Activated T-helper 1 cell treated with Interleukin-2 at 50 U/mL for 16 hours (primary cell): ENCODE data around the gene TBXAS1.

Source experiments
- DNase-seq: peaks from one replicate; pipeline ENCODE4 v3.0.0-alpha.2; 2020; ENCODE audit warnings: low read depth

Gene TBXAS1

DNA sequence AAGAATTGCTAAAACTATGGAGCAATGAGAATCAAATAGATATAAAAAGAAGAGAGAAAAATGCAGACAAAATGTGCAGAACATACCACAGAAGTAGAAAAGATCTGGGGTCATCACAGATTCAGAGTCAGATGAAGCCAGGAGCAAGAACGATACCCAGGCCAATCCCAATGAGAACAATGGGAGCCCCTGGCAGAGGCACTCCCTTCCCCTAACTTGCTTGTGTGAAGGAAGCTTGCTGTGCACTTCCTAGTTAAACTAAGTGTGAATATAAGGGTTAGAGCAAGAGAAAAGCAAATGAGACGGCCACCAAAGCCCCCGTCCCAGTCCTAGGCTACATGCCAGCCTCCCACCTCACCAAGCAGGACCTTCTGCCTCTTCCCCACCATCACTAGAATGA is 221.0 kb downstream of the TBXAS1 start:
- no peak for DNase-seq

DNA sequence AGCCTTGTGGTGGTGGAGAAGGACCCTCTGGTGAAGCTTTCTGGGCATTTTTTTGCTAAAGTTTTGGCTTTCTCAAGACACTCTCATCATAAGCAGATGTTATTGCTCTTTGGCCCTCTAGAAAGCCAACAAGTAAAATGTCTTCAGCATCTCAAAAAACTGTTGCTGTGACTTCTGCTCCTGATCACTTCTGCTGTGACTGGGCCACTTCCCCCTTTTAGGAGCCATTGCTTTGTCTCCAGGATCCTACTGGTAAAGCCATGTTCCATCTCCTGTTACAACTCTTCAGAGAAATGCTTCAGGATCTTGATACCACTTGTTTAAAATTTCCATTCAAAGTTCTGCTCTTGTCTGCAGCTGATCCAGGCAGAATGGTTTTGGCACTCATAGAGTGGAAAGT is 222.8 kb downstream of the TBXAS1 start:
- DNase-seq, result no peak

DNA sequence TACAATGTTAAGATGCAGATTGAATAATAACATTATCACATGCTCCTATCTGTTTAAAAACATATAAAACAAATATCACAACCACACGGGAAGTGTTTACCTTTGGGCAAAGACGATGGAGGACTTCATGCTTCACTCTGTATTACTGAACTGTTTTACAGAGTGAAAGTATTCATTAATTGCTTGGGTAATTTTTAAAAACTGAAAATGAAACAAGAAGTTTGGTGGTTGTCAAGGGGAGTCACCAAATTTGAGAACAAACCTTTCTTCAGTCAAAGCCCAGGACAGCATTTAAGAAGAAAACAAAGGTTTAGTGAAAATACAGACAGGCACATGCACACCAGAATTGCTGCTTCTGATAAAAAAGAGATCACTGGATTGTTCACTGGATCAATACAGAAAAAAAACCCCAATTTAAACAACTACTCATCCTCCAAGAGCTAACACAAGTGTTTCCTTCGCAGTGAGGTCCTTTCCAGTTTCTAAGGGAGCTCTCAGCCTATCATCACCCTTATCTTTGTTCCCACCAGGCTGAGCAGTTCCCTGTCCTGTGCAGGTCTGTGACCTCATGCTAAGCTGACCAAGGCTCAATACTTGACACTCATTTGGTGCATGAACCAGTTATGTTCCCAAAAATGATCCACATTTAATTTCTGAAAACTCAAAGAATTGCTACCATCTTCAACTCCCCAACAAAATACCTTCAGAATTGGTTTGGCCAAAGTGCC is 224.9 kb downstream of the TBXAS1 start:
- no peak for DNase-seq

DNA sequence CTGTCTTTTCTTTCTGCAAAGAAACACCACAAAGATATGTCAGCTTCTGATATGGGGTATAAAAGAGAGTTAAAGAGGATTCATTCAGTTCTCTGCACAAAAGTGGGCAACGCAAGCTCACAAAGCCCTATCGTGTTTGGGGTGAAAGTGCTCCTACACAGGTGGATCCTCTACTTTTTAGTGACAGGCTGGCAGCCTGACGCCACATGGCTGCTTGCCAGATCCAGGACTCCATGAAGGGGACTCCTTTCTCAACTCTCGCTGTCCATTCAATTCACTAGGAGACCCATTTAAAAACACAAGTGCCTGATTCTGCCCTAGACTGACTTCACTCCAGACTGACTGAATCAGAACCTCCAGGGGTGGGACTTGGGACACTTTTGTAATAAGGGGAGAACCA is 225.7 kb downstream of the TBXAS1 start:
- no peak for DNase-seq

DNA sequence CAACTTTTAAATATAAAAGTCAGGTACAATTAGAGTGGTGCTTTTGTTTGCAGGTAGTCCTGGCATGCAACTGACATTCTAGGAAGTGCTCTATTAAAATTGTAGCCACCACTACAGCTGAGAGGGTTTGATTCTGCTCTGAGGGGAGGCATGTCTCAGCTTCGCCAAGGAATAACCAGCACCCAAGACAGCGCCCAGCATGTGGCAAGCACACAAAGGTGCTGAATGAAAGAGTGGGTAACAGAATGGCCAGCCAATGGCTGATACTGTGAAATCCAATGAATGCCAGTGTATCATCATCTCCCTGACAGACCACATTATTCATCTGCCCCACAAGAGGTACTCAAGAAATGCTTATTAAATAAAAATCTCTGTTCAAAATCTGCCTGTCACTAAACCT is 226.8 kb downstream of the TBXAS1 start:
- no peak for DNase-seq

DNA sequence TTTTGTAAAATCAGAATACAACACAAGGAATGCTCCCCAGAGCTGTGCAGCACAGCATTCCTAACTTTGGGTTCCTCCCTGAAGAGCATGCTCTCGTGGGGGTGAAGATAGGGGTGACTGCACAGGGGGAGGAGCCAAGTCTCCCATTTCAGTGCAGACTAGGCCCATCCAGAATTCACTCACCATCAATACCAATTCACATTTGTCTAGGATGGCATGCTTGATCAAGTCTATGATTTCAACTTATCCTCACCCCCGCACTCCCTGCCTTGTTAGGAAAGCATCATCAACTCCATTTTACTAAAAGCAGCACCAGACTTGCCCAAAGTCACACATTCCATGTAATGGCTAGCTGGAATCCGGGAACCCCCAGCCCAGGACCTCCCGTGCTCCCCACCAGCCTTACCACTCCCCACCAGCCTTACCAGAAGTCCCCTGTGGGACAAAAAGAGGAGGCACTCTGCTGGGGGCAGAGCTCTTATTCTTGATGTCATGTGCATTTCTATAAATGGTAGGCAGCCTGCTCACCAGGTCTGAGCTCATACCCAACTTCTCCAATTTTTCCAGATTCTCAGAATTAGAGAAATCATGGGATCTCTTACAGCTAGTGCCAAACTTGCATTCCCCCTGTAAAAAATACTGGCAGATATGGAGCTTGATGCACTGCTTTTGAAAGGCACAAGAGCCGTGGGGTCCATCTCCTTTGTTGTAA is 227.5 kb downstream of the TBXAS1 start:
- no peak for DNase-seq

DNA sequence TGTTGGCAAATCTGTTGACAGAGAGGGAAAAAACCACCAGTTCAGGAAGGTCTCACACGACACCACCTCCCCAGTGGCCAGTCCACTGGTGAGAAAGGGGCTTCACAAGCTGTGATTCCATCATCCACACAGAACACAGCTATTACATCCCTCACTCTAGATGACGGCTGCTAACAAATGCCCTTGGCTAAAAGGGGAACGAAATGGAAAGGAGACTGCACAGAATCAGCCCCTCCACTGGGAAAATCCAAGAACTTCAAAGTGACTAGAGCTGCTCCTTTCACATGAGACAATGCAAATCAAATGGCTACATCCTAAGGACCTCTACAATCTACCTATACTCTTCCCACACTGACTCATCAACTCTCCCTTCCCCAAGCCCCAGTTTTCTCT is 228.1 kb downstream of the TBXAS1 start:
- no peak for DNase-seq

DNA sequence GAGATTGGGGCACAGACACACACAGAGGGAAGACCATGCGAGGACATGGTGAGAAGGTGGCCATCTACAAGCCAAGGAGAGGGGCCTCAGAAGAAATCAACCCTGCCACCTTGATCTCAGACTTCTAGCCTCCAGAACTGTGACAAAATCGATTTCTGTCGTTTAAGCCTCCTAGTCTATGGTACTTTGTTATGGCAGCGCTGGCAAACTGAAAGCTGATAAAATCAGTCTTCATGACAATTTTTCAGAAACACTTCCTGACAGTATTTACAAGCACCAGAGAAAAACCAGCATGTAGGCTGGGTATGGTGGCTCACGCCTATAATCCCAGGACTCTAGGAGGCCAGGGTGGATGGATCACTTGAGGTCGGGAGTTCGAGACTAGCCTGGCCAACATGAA is 229.5 kb downstream of the TBXAS1 start:
- DNase-seq, result no peak

DNA sequence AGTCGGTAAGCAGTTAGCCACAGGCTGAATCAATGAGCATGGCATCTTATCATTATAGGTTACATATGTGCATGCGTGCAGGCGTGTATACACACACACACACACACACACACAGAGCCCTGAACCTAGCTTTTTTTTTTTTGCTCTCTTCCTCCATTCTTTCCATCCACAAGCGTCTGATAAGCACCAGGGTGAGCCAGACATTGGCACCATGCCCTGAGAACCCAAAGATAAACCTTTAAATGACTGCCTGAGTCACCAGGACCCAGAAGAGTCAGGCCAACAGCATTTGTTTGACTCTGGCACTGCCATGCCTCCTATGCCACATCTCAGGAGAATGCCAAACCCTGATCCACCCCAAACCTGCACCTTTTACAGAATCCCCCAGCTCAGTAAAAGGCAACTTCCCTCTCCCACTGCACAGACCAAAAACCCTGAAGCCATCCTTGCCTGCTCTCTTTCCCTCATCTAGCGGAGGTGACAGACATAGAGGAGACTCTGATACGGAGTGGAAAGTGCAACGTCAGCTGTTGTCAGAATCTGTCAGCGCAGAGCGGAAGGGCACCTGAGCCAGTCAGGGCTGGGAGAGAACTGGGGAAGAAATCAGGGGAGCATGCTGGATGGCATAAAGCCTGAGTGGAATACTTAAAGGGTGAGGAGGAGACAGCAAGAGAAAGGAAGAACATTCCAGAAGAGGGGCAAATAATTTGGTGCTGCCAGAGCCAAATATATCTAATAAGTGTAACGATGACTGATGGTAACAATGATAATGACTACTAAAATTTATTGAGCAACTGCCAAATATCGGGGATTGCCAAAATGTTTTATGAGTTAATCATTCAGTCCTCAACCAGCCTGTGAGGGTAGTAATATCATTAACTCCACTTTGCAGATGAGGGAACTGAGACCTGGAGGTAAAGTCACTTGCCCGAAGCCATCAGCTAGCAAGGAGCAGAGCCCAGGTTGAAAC is 230.5 kb downstream of the TBXAS1 start:
- no peak for DNase-seq

DNA sequence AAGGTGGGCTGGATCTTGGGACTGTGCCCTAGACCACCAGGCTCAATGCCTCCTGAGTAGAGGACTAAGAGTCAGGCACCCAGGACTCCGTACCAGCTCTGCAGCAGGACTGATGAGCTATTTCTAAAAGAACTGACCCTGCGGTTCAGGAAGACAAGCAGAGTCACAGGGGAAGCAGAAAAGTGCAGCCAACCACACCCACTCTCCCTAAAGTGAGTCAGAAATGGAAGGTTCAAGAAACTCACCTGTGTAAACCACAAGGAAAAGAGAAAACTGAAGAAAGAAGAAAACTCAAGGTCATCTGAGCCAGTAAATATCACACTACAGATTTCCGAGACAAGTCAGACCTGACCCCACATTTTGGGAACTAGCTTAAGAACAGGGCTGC is 231.2 kb downstream of the TBXAS1 start:
- DNase-seq, result no peak

DNA sequence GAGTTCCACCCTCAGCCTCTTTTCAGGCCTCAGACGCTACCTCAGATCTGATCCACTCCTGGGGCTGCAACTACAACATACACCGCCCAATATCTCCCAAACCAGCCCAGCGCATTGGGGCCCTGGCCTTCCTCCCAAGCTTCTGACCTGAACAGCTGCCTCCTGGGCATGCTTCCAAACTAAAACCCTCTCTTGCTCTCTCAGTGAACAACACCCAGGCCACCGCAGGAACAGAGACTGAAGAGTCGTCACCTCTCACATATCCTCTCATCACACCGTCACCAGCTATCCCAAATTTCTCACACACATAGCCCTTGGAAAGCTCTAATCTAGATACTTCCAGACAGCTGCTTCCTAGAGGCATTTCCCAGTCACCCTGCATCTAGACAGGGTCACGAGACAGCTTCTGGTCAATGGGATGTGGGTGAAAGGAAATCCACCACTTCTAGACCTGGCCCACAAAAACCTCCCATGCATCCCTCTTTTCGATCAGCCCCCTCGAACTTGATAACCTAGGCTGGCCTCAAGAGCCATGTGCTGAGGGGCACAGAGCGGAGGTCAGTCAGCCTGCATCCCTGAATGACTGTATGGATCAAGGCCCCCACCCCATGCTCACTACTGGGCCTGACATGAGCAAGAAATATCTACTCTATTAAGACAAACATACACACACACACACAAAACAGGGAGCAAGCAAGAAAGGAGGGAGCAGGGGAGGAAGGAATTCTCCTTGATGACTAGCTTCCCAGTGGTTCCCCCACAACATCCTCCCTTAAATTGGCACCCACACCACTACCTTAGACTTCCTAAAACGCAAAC is 231.9 kb downstream of the TBXAS1 start:
- DNase-seq, result no peak

DNA sequence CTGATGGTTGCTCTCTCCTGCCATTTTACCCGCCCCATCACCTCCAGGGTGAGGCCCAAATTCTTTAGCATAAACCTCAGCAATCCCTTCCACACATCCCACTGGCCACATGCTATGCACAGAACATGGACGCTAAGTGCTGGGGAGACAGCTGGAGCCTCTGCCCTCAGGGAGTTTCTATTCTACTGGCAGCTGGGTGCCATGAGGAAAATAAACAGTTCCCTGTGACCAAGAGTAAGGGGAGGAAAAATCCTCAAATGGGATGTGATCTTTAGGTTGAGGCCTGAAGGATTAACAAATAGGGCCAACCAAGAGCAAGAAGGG is 232.5 kb downstream of the TBXAS1 start:
- no peak for DNase-seq

DNA sequence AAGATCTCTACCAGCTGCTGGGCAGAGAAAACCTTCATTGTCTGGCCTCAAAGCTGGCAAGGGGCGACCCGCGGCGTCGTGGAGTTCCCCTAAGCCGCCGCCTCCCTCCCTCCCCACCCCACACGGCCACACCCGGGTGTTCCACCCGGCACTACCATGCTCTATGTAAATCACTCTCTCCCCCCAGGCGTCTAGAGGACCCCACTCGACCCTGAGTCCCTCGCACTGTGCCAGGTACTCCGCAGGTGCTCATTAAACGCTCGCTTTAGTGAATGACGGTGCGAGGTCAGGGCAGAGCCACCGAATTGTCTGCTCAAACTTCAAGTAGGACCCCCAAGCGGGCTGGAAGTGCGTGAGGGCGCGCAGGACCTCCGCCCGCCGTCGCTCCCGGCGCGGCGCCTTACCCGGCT is 233.1 kb downstream of the TBXAS1 start:
- peak; percentile 30 for DNase-seq

DNA sequence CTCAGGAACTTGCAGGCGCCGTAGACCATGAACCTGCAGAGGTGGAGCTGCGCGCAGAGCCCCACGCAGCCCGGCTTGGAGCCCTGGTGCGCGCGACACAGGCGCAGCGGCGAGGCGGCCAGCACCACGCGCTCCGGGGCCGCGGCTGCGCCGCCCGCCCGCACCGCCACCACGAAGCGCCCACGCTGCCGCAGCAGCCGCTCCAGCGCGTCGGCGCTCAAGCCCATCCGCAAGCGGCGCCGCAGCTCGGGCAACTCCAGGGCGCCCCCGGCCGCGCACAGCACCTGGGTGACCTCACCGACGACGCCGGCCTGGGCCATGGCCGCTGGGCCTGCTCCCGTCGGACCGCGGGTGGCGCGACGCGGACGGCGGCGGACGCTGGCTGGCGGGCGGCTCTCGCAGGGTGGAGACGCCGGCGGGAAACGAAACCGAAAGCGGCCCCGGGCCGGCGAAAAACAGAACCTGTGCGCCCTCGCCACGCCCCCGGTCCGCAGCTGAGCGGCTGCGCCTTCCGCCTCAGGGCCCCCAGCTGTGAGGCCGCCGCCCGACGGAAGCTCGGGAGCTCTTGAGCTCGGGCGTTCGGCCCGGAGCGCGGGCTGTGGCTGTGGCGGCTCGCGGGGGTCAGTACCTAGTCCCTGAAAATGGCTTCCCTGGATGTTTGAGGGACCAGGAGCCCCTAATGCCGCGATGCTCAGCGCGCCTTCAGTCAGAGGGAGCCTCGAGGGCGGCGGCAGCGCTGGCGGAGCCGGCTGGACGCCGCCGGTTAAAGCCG is 233.7 kb downstream of the TBXAS1 start, which contains the start of gene PARP12:
Gene PARP12, minus strand, starts transcription at position 424 of the 772 bp plus-strand sequence. Its CDS starts 104 bp downstream, at position 320.
- peak; percentile 81 for DNase-seq

DNA sequence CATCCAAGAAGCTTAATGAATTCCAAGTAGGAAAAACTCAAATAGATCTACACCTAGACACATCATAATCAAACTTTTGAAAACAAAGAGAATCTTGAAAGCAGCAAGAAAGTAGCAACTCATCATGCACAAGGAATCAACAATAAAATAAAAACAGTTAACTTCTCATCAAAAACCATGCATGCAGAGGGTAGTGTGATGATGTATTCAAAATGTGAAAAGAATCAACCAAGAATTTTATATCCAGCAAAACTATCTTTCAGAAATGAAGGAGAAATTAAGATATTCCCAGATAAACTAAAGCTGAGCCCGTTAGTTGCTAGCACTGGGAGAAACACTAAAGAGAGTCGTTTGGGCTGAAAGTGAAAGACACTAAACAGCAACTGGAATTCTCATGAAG is 238.0 kb downstream of the TBXAS1 start:
- DNase-seq, result no peak

DNA sequence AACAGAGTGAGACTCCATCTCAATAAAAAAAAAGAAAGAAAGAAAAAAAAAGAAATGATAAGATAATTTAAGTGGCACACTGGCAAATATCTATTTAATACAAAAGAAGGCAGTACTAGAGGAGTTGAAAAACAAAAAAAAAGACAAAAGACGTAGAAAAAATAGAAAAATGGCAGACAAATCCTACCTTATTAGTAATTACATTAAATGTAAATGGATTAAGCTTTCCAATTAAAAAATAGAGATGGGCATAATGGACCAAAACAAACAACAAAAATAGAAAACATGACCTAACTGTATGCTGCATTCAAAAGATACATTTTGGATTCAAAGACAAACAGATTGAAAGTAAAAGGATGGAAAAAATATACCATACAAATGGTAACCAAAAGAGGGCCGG is 239.0 kb downstream of the TBXAS1 start:
- no peak for DNase-seq

DNA sequence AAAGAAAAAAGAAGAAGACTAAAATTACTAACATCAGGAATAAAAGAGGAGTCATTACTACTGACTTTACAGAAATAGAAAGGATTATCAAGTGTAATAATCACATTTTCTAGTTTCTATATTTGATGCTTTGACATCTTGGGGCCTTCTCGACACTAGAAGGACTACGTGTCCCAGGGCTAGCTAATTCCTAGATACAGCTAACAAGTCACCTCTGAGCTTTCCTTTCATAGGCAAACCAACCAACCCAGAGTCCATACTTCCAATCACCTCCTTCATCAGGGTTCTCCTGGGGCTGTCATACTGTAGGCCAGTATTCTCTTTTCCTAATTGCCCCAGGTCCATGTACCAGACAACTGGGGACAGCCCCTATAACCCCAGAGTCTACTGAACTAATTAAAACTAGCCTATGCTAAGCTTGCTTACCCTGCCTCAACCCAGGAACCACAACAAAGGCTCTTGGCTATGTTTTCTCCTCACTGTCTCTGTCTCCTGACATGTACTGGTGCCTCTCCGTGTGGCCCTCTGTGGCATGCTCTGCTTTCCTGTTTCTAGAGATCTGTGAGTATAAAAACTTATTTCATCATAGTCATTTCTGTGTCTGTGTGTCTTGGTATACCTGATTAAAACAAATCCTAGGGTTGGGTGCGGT is 240.4 kb downstream of the TBXAS1 start:
- DNase-seq, result no peak
